ENCODE data around the gene TMEM114.

- TF ChIP-seq REST (IDR thresholded peaks at IDR 0.05; ENCODE audit: insufficient read depth in 1 of 2, low read depth in 2 of 2, low read length in 1 of 2) (no peak), POLR2AphosphoS5 (IDR thresholded peaks at IDR 0.05; ENCODE audit: low read depth, low read length) (no peak)
Measured at GRCh38 chr16:8542393-8542792, 47.9 kb downstream of the TMEM114 start.
